H54 (cell line): Measurements from ENCODE around the gene HINT3.
"Not testable (repeated sequence)": the region's sequence is repeated elsewhere in the genome, so short reads cannot be mapped to it uniquely, and the experiment has no call there.

Experiments
- DNase-seq: peaks from one replicate; pipeline ENCODE4 v3.0.0; 2011; ENCODE audit warnings: low spot score, mixed read lengths; ENCODE audit not compliant: insufficient read length
- FAIRE-seq: peaks from 3 replicates; lab custom pipeline; 2011; peaks lifted over from hg19 to GRCh38; lab: Jason Lieb, UNC
- POLR2A ChIP-seq: IDR thresholded peaks from 2 replicates; pipeline ENCODE4 v1.6.1; 2011; ENCODE audit warnings: low read depth, mild to moderate bottlenecking, low read length

HINT3 gene

GRCh38 chr6:125961117-125961516 is 4.5 kb downstream of the HINT3 start:
- no peak for DNase-seq
- no peak for FAIRE-seq
- TF ChIP-seq POLR2A: no peak

DNA sequence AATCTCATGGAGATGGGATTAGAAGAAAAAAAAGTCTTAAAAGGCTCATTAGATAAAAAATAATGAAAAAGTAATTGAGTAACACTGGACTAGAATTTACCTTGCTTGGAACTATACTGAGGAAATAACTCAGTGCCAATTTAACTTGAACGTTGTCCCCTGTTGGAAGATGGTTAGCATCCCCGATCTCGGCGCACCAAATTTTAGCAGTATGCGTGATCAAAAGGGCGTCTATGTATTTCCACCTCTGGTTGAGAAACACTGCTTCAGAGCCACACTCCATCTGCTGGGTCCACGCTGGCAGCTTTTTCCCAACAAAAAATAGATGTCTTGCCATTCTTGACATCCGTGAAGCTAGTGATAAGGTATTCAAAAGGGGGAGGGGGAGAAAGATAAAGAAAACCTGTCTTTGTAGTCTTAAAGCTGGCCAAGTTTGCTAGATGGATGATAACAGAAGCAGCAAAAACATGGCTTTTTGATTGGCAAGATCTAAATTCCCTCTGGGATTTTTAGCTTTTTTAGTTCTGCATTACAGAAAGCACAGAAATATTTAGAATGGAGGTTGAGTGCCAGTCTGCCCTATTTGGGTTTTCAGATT is 6.4 kb downstream of the HINT3 start:
- FAIRE-seq (no peak), DNase-seq (no peak)
- TF ChIP-seq POLR2A: no peak

GRCh38 chr6:125963817-125964216 is 7.2 kb downstream of the HINT3 start:
- DNase-seq (no peak), FAIRE-seq (no peak)
- no peak for TF ChIP-seq POLR2A

DNA sequence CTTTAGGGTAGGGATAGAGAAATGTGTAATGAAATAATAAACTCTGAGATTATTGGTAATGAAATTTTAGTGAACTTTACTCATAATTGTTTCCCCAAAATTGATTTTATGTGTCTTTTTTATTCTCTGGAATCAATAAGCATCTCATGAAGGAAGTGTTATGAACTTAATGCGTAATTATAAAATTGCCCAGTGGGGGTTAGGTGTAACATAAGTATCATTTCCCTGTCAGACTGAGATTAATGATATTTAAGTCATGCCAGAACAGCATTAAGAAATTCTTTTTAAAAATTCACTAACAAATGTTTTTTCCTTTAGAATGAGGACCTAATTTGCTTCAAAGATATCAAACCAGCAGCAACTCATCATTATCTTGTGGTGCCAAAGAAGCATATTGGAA is 10.0 kb downstream of the HINT3 start:
- FAIRE-seq: no peak

DNA sequence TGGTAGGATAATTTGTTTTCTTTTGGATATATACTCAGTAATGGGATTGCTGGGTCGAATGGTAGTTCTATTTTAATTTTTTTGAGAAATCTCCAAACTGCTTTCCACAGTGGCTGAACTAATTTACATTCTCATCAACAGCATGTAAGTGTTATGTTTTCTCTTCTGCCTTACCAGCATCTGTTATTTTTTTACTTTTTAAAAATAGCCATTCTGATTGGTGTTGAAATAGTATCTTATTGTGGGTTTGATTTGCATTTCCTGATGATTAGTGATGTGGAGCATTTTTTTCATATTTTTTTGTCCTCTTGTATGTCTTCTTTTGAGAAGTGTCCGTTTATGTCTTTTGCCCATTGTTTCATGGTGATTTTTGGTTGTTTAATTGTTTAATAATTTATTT is 11.9 kb downstream of the HINT3 start:
- DNase-seq (no peak), FAIRE-seq (no peak)
- no peak for TF ChIP-seq POLR2A

More for the DNA sequence above, 10.0 kb downstream of the HINT3 start:
- no peak for TF ChIP-seq POLR2A
- DNase-seq: no peak

- FAIRE-seq (no peak), DNase-seq (no peak)
- TF ChIP-seq POLR2A: no peak
These were observed 14.2 kb downstream of the HINT3 start for GRCh38 chr6:125970760-125971159.

GRCh38 chr6:125972478-125972877 is 15.9 kb downstream of the HINT3 start:
- FAIRE-seq, DNase-seq: not testable (repeated sequence)

DNA sequence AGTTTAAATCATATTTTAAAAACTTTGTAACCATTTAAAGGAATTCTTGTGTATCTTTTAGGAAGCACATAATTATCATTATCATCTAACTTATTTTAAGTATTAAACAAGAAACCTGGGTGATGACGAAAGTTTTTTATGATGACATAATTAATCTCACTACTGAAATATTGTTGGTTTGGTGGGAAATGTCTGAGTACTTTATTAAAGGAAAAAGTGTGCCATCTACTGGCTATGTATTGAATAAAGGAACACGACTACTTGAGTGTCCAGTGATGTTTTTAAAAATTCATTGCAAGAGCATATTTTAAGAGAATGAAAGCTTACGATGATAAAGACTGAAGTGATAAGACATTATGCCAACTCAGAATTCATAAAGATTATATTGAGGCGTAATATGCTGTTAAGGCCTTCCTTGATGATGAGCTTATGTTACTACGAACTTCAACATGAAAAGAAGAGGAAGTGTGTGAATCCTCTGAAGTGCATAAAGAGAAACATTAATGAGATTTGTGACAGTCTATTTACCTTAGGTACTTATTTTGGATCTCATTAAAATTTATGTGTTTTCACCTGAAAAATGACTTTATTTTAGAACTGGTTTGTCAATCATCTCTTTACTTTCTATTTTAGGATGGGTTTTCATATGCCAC is 17.8 kb downstream of the HINT3 start:
- no peak for TF ChIP-seq POLR2A
- FAIRE-seq (peak; percentile 43), DNase-seq (no peak)

DNA sequence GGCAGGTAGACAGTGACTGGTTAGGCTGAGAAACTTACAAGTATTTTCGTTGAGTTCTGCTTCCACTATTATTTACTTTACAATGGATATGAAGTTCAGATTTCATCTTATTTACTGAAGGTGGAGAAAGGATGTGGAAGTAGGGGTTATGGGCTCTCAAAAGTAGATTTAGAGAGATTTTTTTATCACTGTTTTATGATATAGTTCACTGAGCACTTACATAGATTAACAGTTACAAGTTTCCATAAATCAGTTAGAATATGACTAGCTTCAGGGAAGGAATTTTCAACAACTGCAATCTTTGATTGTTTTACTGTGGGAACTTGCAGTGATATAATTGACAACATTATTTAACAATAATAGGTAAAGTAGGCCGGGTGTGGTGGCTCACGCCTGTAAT is 22.5 kb downstream of the HINT3 start:
- DNase-seq (no peak), FAIRE-seq (no peak)
- no peak for TF ChIP-seq POLR2A

GRCh38 chr6:125981571-125982185 is 25.1 kb downstream of the HINT3 start:
- TF ChIP-seq POLR2A: no peak
- DNase-seq (no peak), FAIRE-seq (no peak)

DNA sequence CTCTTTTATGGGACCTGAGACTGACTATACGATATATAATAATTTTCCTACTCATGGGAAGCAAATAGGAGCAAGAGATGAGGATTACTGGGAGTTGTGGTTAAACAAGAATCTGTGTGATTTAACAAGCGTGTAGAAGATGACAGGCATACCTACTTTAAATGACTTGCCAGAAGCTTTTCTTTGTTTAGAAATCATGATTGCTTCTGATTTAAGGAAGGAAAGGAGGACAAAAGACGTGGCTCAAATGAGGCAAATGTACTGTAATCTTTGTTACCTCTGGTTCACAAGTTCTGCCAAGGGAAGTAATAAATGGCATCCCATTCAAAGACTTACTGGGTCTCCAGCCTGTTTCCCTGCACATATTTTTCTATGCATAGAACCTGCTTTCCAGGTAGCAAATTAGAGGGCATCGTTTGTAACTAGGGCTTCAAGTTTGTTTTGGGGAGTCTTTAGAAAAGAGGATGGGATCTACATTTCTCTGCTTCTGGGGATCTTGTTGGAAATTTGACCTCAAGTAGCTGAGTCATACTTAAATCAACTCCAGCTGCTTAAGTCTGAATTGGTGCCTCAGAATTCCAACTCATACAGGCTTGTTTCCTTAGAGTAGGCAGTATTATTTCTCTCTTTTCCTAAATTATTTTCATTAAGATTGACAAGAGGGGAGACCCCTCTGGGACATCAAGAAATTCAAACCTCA is 26.8 kb downstream of the HINT3 start:
- DNase-seq: no peak
- FAIRE-seq: peak; percentile 33
- TF ChIP-seq POLR2A: no peak

GRCh38 chr6:125984311-125984710 is 27.7 kb downstream of the HINT3 start:
- TF ChIP-seq POLR2A: no peak
- DNase-seq: no peak
- no peak for FAIRE-seq

GRCh38 chr6:125985522-125985921 is 29.0 kb downstream of the HINT3 start:
- no peak for TF ChIP-seq POLR2A
- DNase-seq (no peak), FAIRE-seq (no peak)

DNA sequence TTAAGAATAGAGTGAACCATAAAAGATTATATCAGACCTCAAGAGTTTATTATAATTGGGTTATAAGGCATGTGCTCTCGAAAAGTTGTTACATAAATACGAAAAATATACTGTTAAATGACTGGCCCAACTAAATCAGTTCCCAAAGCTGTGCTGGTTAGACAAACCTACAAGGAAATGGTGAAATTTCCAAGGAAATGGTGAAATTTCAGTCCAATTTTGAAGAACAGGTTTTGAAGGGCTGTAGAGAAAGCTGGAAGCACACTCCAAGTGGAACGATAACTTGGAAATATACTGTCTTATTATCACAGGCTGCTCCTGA is 29.4 kb downstream of the HINT3 start:
- TF ChIP-seq POLR2A: no peak
- DNase-seq: no peak
- FAIRE-seq: no peak
